GM19463 (cell line): ENCODE measurements around the gene STK16.

ENCODE experiments used
- ATAC-seq: cut with Tn5 transposase; IDR thresholded peaks from one replicate; pipeline ENCODE4 v1.9.1; 2021; ENCODE audit warnings: mild to moderate bottlenecking, moderate library complexity; ENCODE audit not compliant: unreplicated experiment

The STK16 gene

GRCh38 chr2:219213486-219214071, 31.7 kb upstream of the STK16 start:
- no peak for ATAC-seq

DNA sequence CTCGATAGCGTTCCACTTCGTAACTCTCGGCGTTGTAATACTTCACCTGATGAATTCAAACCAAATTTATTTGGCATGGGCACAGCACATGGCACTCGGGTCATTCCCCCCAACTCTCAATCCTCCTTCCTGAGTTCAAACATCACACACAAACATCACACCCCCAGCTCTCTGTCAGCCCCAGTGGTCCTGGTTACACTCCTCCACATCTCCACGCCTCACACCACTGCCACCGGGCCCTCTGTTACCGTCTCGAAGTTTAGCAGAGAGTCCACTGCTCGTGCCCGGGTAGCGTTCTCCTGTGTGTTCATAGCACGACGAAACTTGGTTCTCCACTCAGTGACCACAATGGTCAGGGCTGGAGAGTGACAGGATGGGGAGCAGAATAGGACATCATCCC, 31.1 kb upstream of the STK16 start:
- no peak for ATAC-seq

DNA sequence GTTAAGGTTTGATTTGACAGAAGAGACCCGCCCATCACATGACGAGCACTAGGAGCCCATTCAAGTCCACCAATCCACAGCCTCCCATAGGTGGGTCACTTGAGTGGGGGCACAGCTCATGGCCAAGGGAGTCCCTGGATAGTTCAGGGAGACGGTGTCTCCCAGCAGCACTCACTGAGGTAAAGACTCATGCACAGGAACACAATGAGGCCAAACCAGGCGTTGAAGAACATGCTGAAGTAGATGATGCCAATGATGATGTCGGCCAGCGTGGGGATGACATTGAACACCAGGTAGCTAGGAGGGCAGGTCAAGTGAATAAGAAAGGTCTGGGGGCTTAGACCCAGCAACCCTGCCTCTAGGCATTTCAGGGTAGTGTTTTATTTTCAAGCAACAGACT, 30.5 kb upstream of the STK16 start:
- no peak for ATAC-seq

- ATAC-seq, result no peak
Observed at GRCh38 chr2:219215871-219216534, 29.3 kb upstream of the STK16 start.

DNA sequence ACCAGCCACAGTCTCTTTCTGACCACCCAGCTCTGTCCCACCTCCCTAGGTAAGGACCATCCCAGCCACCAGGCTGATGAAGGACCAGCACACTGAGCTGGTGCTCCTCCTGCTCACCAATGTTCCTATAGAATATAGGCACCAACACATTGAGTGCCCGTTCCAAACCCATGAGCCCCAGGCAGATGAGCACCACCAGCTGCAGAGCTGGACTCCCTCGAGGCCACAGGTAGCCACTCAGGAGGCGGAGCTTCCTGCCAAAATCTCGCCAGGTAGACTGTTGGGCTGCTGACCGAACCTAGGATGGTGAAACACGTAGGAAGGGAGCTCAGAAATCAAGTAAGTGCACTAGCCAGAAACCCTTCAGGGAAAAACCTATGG, 28.8 kb upstream of the STK16 start:
- ATAC-seq, result no peak

- peak; percentile 17 for ATAC-seq
Observed at GRCh38 chr2:219218217-219218731, 27.0 kb upstream of the STK16 start.

DNA sequence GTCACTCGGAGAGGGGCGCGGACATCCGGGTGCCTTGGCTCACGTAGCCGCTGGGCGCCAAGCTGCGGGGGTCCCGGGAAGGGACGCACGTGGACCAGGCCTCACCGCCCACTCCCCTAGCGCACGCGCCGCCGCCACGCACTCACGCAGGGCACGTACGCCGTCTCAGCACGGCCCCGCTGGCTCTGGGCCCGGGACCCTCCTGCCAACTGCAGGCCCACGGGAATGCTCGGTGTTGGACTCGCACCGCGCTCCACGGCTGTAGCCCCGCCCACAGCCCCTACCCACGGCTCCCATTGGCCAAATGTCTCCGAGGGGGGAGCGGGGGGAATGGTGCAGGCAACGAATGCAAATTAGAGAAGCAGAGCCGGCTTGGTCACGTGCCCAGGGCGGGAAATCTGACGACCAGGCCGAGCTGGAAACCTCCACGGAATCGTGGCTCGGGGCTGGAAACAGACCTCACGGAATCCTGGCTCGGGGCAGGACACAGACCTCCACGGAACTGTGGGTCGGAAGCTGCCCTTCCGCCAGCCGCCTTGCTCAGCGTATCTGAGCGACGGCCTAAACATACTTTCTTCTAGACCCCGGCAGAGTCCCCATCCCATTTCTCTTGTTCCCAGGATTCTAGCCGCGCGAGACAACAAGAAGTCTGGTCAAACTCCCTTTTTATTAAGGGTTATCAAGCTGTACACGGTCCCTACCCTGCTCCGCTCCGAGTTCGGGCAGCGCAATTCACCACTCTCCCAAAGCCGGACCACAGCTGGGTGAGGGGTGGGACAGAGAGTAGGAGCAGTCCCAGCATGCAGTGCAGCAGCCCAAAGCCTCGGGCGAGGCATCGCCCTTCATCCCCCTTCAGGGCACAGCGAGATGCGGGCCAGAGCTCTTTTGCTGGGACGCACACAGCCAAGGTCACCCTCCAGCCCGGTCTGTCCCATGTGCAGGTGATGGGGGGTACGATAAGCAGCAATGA, 26.3 kb upstream of the STK16 start, which contains the start of gene ABCB6:
Gene ABCB6, minus strand, starts transcription at position 227 of the 970 bp plus-strand sequence. CDS start 285 bp downstream, outside the sequence.
- peak; percentile 86 for ATAC-seq

DNA sequence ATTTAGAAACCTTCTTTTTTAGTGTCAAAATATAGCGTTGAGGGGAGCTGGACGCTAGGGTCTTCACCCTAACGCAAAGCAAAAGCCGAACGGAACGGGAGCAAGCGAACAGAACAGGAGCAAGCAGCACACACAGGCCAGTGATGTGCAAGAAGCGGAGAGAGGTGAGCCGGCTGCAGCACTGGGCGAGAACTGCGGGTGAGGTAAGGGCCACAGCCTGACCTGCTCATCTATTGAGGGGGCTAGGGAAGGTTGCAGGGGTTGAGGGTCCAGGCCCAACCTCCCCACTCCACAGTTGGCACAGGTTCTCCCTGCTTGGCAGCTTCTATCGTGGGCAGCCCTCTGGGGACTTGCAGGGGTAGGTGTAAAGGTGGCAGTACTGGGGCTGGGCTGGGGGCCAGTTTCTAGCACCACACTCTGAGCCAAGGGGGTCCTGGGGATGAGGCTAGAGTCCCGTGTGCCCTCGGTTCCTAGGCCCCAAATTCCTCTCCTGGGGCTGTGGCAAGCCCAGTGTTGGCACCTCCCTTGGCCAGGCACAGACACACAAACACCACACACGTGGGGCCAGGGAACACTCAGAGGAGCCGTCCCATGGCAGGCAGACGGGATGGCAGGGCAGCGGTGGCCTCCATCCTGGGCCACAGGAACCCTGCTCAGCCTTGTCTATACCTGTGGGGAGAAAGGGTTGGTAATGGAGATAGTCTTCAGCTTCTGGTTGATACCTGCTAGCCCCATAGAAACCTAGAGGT, 25.3 kb upstream of the STK16 start:
- ATAC-seq, result no peak

DNA sequence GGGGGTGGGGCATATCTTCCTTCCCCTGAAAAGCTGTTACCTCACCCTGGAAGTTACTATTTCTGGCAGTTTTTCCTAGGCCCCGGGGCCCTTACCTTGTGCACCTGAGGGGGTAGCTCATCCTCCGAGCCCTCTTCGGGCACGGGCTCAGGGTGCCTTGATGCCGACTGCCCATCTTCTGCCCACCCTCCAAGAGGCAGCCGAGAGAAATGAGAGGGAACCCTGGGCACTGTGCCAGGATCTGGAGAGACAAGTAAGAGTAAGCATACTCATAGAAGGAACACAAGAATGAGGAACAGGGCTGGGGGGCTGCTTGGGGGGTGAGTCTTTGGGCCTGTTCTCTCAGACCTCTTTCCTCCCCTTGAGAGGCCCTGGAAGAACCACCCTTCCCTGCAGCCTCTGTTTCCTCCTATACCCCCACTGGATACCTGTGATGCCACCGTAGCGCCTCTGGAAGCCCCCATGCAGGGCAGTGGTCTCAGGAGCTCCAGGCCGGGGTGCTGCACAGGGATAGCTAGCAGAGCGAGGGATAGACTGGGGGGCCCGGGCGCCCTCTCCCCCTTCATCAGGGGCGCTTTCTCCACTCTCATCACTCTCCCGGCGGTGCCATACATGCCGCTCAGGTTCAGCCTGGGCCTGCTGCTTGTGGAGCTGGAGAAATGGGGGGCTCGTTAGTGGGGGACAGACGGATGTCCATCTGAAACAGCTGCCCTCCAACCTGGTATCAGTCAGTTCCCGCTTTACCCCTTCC, 24.5 kb upstream of the STK16 start:
- no peak for ATAC-seq

- ATAC-seq, result no peak
Observed at GRCh38 chr2:219221957-219222518, 23.2 kb upstream of the STK16 start.

DNA sequence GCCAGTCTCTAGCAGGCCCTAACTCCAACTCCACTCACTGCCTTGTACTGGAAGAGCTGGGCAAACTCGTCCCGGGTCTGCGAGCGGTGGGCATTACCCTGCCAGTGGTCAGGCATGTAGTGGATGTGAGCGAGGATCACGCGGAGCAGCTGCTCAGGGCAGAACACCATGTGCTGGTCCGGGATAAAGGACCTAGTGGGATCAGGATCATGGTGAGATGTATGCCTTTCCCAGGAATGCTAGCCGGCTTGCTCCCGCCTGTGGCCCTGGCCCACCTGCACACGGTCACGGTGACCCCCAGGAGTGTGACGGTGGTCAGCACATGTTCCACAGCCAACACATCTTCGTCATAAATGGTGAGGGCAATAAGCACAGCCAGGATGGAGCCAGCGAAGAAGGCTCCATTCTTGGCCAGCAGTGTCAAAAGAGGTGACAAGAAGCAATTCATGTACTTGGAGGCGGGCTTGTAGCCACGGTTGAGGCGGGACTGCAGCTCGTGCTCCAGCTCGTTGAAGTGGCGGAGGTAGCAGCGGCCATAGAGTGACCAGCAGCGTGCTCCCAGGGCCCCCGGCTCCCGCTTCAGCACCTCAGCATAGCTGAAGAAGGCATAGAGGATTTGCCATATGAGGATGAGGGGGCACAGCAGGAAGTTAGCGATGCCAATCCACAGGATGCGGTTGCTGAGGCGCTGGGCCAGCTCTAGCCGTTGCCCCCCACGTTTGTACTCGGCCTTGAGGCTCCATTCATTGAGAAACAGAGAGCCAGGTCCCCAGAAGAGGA, 21.3 kb upstream of the STK16 start:
- ATAC-seq, result no peak

- no peak for ATAC-seq
Observed at GRCh38 chr2:219225350-219225749, 19.9 kb upstream of the STK16 start.

- ATAC-seq, result no peak
Observed at GRCh38 chr2:219228041-219228910, 17.0 kb upstream of the STK16 start.

GRCh38 chr2:219228911-219229304, 16.4 kb upstream of the STK16 start:
- ATAC-seq, result peak; percentile 3

GRCh38 chr2:219229305-219230058, 15.8 kb upstream of the STK16 start, which contains the start of the genes ANKZF1 and ATG9A:
TSS of gene ANKZF1 (plus strand) at chr2:219229806. CDS start at chr2:219230258, 452 bp downstream.
TSS of gene ATG9A (minus strand) at chr2:219229636. CDS start at chr2:219228024, 1,612 bp downstream.
- ATAC-seq, result peak; percentile 95

- ATAC-seq, result no peak
Observed at GRCh38 chr2:219230059-219230540, 15.2 kb upstream of the STK16 start.

DNA sequence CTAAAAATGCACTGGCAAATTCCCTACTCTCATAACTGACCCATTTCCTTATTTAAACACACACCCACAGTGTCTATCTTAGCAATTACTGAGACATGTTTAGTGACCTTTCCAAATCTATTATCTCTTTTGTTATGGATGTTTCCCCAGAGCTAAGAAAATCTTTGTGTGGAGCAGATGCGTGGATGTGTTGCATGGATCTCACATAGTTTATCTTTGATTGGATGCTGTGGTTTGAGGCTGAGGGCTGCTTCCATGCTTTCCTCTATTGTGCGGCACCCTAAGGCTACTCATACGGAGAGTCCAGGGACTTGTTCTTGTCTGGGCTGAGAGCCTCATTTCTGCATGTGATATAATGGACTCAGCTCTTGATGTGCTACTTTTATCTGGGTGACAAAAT, 10.9 kb upstream of the STK16 start:
- no peak for ATAC-seq
